Mesendoderm (in vitro differentiated cells): Measurements from ENCODE around the gene PRRT2.

Experiments
- DNase-seq: peaks from one replicate; pipeline ENCODE4 v3.0.0; 2013
- H2AK5ac ChIP-seq: 2 replicates; pipeline ENCODE4 v1.6.1; 2013; ENCODE audit warnings: low read length, inconsistent platforms
- H2BK120ac ChIP-seq: 2 replicates; pipeline ENCODE4 v1.6.1; 2013; ENCODE audit warnings: low read depth, mild to moderate bottlenecking, low read length, moderate library complexity, mixed read lengths
- H2BK15ac ChIP-seq: replicated peaks from 2 replicates; pipeline ENCODE4 v1.6.1; 2013; ENCODE audit warnings: low read depth, mild to moderate bottlenecking, moderate library complexity
- H2BK5ac ChIP-seq: 2 replicates; pipeline ENCODE4 v1.6.1; 2013; ENCODE audit warnings: low read length, inconsistent platforms
- H3K18ac ChIP-seq: 2 replicates; pipeline ENCODE4 v1.6.1; 2013; ENCODE audit warnings: mild to moderate bottlenecking, low read length, mixed read lengths
- H3K23ac ChIP-seq: one replicate; pipeline ENCODE4 v1.6.1; 2013; ENCODE audit warnings: low read length
- H3K27ac ChIP-seq: 2 replicates; pipeline ENCODE4 v1.5.1; 2013; ENCODE audit warnings: low read depth, mild to moderate bottlenecking, inconsistent platforms, low read length, moderate library complexity
- H3K27me3 ChIP-seq: 2 replicates; pipeline ENCODE4 v1.6.1; 2013; ENCODE audit warnings: low read length, control low read depth, mild to moderate bottlenecking, inconsistent platforms; ENCODE audit not compliant: insufficient read depth, poor library complexity
- H3K36me3 ChIP-seq: 2 replicates; pipeline ENCODE4 v1.6.1; 2013; ENCODE audit warnings: low read length, inconsistent platforms; ENCODE audit not compliant: control insufficient read depth, insufficient read depth
- H3K4ac ChIP-seq: one replicate; pipeline ENCODE4 v1.6.1; 2013; ENCODE audit warnings: low read depth, mild to moderate bottlenecking, low read length, moderate library complexity
- H3K4me1 ChIP-seq: 2 replicates; pipeline ENCODE4 v1.6.1; 2013; ENCODE audit warnings: low read depth, low read length, inconsistent platforms; ENCODE audit not compliant: control insufficient read depth
- H3K4me2 ChIP-seq: 2 replicates; pipeline ENCODE4 v1.6.1; 2013; ENCODE audit warnings: low read length
- H3K4me3 ChIP-seq: 2 replicates; pipeline ENCODE4 v1.5.1; 2013; ENCODE audit warnings: mild to moderate bottlenecking, low read length
- H3K56ac ChIP-seq: one replicate; pipeline ENCODE4 v1.6.1; 2013; ENCODE audit warnings: low read length
- H3K79me1 ChIP-seq: 2 replicates; pipeline ENCODE4 v1.6.1; 2013; ENCODE audit warnings: low read length, inconsistent platforms
- H3K79me2 ChIP-seq: 2 replicates; pipeline ENCODE4 v1.6.1; 2013; ENCODE audit warnings: mild to moderate bottlenecking, low read length; ENCODE audit not compliant: control insufficient read depth, insufficient read depth
- H3K9ac ChIP-seq: 2 replicates; pipeline ENCODE4 v1.6.1; 2013; ENCODE audit warnings: low read length, inconsistent platforms
- H4K5ac ChIP-seq: one replicate; pipeline ENCODE4 v1.6.1; 2013; ENCODE audit warnings: low read length
- H4K8ac ChIP-seq: one replicate; pipeline ENCODE4 v1.6.1; 2013; ENCODE audit warnings: low read depth, mild to moderate bottlenecking, control low read depth, low read length, moderate library complexity
- WGBS: extraction: QIAGEN DNeasy Blood & Tissue Kit; methylation state at CpG from one replicate; pipeline ENCODE4 v1.1.7; 2013; ENCODE audit warnings: low lambda C conversion rate, missing lambda C conversion rate; ENCODE audit not compliant: insufficient coverage; ENCODE audit errors: extremely low coverage; 5-methylcytosine and 5-hydroxymethylcytosine counted together

The PRRT2 gene

GRCh38 chr16:29813644-29814562, 1.9 kb downstream of the PRRT2 start:
- H3K56ac ChIP-seq: peak overlapping the region; percentile 86
- no peak overlapping the region for H3K4ac ChIP-seq
- no CpG with 5 or more reads among the region's 24 CpGs for WGBS
- no peak overlapping the region for H4K5ac ChIP-seq
- peaks cover 17% of the 10 kb centered on the region for H3K79me2 ChIP-seq
- H3K79me1 ChIP-seq: peaks cover 4% of the 10 kb centered on the region
- peak overlapping the region; percentile 76 for H3K9ac ChIP-seq
- H2AK5ac ChIP-seq: peak overlapping the region; percentile 95
- no peak overlapping the region for H2BK120ac ChIP-seq
- peak overlapping the region; percentile 59 for H3K23ac ChIP-seq
- no peak overlapping the region for H2BK15ac ChIP-seq
- H3K36me3 ChIP-seq: peaks cover 3% of the 10 kb centered on the region
- H3K4me1 ChIP-seq: peaks cover 23% of the 10 kb centered on the region
- H3K4me3 ChIP-seq: no peak overlapping the region
- H3K4me2 ChIP-seq: peak overlapping the region; percentile 25
- no peak overlapping the region for H3K18ac ChIP-seq
- H3K27me3 ChIP-seq: no peaks in the 10 kb centered on the region
- H4K8ac ChIP-seq: no peak overlapping the region
- DNase-seq: no peak
- no peak overlapping the region for H3K27ac ChIP-seq
- H2BK5ac ChIP-seq: no peak overlapping the region

GRCh38 chr16:29814592-29814991, 2.6 kb downstream of the PRRT2 start:
- DNase-seq: no peak
- Histone ChIP-seq H3K9ac (peak overlapping the region; percentile 76), H2AK5ac (peak overlapping the region; percentile 95), H3K79me2 (peaks cover 14% of the 10 kb centered on the region), H3K27me3 (no peaks in the 10 kb centered on the region), H3K27ac (no peak overlapping the region), H3K79me1 (peaks cover 5% of the 10 kb centered on the region), H3K36me3 (peaks cover 4% of the 10 kb centered on the region), H2BK120ac (no peak overlapping the region), H3K4me3 (no peak overlapping the region), H4K5ac (no peak overlapping the region), H2BK5ac (no peak overlapping the region), H3K4me1 (peaks cover 22% of the 10 kb centered on the region), H3K56ac (peak overlapping the region; percentile 86), H3K23ac (no peak overlapping the region), H4K8ac (no peak overlapping the region), H3K18ac (no peak overlapping the region), H3K4ac (no peak overlapping the region), H3K4me2 (peak overlapping the region; percentile 60), H2BK15ac (no peak overlapping the region)
- no CpG with 5 or more reads among the region's 5 CpGs for WGBS

- no peak overlapping the region for H4K8ac ChIP-seq
- DNase-seq: peak; percentile 59
- H3K79me1 ChIP-seq: peaks cover 5% of the 10 kb centered on the region
- H3K4me3 ChIP-seq: peak overlapping the region; percentile 48
- peak overlapping the region; percentile 86 for H3K56ac ChIP-seq
- H3K36me3 ChIP-seq: peaks cover 4% of the 10 kb centered on the region
- H3K9ac ChIP-seq: peak overlapping the region; percentile 76
- H2AK5ac ChIP-seq: peak overlapping the region; percentile 95
- peak overlapping the region; percentile 6 for H3K18ac ChIP-seq
- peak overlapping the region; percentile 2 for H3K27ac ChIP-seq
- no peak overlapping the region for H2BK5ac ChIP-seq
- no peaks in the 10 kb centered on the region for H3K27me3 ChIP-seq
- WGBS: no CpG with 5 or more reads among the region's 39 CpGs
- H3K4me2 ChIP-seq: peak overlapping the region; percentile 88
- H3K23ac ChIP-seq: no peak overlapping the region
- H4K5ac ChIP-seq: no peak overlapping the region
- peaks cover 20% of the 10 kb centered on the region for H3K4me1 ChIP-seq
- H2BK15ac ChIP-seq: no peak overlapping the region
- H2BK120ac ChIP-seq: no peak overlapping the region
- H3K79me2 ChIP-seq: peaks cover 11% of the 10 kb centered on the region
- H3K4ac ChIP-seq: peak overlapping the region; percentile 11
These were observed 3.2 kb downstream of the PRRT2 start for GRCh38 chr16:29815032-29815721.

- peaks cover 11% of the 10 kb centered on the region for H3K79me2 ChIP-seq
- peaks cover 17% of the 10 kb centered on the region for H3K4me1 ChIP-seq
- peak within 1 kb of the TSS; percentile 95 for H2BK5ac ChIP-seq
- peaks cover 5% of the 10 kb centered on the region for H3K79me1 ChIP-seq
- peak within 1 kb of the TSS; percentile 99 for H3K9ac ChIP-seq
- H3K36me3 ChIP-seq: peaks cover 2% of the 10 kb centered on the region
- H3K27me3 ChIP-seq: no peaks in the 10 kb centered on the region
- DNase-seq: peak; percentile 100
- H3K27ac ChIP-seq: peak within 1 kb of the TSS; percentile 76
- peak within 1 kb of the TSS; percentile 42 for H4K5ac ChIP-seq
- peak within 1 kb of the TSS; percentile 10 for H3K18ac ChIP-seq
- H2AK5ac ChIP-seq: peak within 1 kb of the TSS; percentile 28
- H2BK15ac ChIP-seq: no peak within 1 kb of the TSS
- no CpG with 5 or more reads among the region's 70 CpGs for WGBS
- H3K4ac ChIP-seq: peak within 1 kb of the TSS; percentile 88
- peak within 1 kb of the TSS; percentile 88 for H3K4me2 ChIP-seq
- peak within 1 kb of the TSS; percentile 92 for H3K4me3 ChIP-seq
- peak within 1 kb of the TSS; percentile 81 for H3K23ac ChIP-seq
- peak within 1 kb of the TSS; percentile 82 for H4K8ac ChIP-seq
- H2BK120ac ChIP-seq: no peak within 1 kb of the TSS
- peak within 1 kb of the TSS; percentile 93 for H3K56ac ChIP-seq
These were observed 4.0 kb downstream of the PRRT2 start, which contains the start of gene PAGR1 for GRCh38 chr16:29815793-29816693. PAGR1 (plus strand) TSS chr16:29816152; CDS start chr16:29816526, 374 bp downstream.

- peaks cover 19% of the 10 kb centered on the region for H3K4me1 ChIP-seq
- peak overlapping the region; percentile 42 for H4K5ac ChIP-seq
- WGBS: no CpG with 5 or more reads among the region's 37 CpGs
- H3K36me3 ChIP-seq: peaks cover 2% of the 10 kb centered on the region
- H2AK5ac ChIP-seq: peak overlapping the region; percentile 28
- peak overlapping the region; percentile 57 for H3K4me2 ChIP-seq
- peak; percentile 80 for DNase-seq
- H4K8ac ChIP-seq: peak overlapping the region; percentile 82
- peak overlapping the region; percentile 88 for H3K4ac ChIP-seq
- H3K4me3 ChIP-seq: peak overlapping the region; percentile 92
- H3K23ac ChIP-seq: peak overlapping the region; percentile 81
- H3K56ac ChIP-seq: peak overlapping the region; percentile 93
- H3K27ac ChIP-seq: peak overlapping the region; percentile 76
- H3K79me1 ChIP-seq: peaks cover 5% of the 10 kb centered on the region
- peak overlapping the region; percentile 95 for H2BK5ac ChIP-seq
- no peak overlapping the region for H2BK120ac ChIP-seq
- H3K27me3 ChIP-seq: no peaks in the 10 kb centered on the region
- no peak overlapping the region for H2BK15ac ChIP-seq
- peak overlapping the region; percentile 10 for H3K18ac ChIP-seq
- peaks cover 11% of the 10 kb centered on the region for H3K79me2 ChIP-seq
- peak overlapping the region; percentile 99 for H3K9ac ChIP-seq
These were observed 4.9 kb downstream of the PRRT2 start for GRCh38 chr16:29816694-29817441.
